NCI-H1417 (cell line): ENCODE measurements around the gene NDUFAF5.
"Not testable (repeated sequence)": the region's sequence is repeated elsewhere in the genome, so short reads cannot be mapped to it uniquely, and the experiment has no call there.

ENCODE experiments used
- DNase-seq, 3 experiments: peaks; one replicate each; lab custom pipeline; 2025; lab: John Stamatoyannopoulos, UW

Gene NDUFAF5

DNA sequence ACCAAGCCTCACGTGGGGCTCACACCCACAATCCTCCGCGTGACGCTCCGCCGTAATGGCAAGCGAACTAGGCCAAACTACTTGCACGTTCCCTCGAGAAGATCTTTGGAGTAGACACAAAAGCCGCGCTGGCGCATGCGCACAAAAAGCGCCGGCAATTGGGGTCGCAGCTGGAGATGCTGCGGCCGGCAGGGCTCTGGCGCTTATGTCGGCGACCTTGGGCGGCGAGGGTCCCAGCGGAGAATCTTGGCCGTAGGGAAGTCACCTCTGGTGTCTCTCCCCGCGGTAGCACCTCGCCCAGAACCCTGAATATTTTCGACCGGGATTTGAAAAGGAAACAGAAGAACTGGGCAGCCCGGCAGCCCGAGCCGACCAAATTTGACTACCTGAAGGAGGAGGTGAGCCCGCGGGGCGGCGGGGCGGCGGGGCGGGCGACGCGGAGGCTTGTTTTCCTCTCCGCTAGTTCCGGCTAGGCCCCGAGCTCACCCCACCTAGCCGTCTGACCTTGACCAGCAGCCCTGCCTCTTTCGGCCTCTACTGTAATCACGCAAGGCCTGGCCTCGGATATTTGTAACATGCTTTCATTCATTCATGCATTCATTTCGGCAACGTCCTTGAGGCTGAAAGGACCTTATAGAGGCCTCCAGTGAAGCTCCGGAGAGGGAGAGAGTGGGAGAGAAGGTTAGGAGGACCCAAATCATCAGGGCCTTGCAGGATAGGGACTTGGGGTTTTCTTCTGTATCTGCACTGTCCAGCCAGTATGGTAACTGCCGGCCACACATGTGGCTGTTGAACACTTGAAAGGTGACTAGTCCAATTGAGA, at the start of gene NDUFAF5, which contains the start of gene ESF1:
TSS of gene NDUFAF5 (plus strand) at position 136 of the 823 bp plus-strand sequence. CDS start at position 177, 41 bp downstream.
TSS of gene ESF1 (minus strand) at position 27 of the 823 bp plus-strand sequence. CDS start 1,779 bp downstream, outside the sequence.
- peak; percentile 88 to 99 (median 99) for DNase-seq

DNA sequence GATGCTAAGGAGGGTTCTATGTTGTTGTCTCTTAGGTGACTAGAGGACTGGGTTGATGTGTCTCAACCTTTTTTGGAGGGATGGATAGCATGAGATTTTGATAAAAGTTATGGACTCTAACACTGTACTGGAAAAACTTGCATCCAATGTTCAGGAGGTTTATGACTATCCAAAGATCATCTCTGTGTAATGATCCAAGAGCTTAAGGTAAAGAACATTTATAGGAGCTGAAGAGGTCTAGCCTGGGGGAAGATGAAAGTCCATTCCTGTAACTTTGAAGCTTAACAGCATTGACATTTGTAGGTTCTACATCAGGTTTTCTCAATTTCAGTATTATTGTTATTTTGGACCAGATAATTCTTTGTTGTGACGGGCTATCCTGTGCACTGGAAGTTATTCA, 49.0 kb upstream of the NDUFAF5 start:
- no peak for DNase-seq

- DNase-seq: no peak
Observed at GRCh38 chr20:13736436-13737191, 48.2 kb upstream of the NDUFAF5 start.

DNA sequence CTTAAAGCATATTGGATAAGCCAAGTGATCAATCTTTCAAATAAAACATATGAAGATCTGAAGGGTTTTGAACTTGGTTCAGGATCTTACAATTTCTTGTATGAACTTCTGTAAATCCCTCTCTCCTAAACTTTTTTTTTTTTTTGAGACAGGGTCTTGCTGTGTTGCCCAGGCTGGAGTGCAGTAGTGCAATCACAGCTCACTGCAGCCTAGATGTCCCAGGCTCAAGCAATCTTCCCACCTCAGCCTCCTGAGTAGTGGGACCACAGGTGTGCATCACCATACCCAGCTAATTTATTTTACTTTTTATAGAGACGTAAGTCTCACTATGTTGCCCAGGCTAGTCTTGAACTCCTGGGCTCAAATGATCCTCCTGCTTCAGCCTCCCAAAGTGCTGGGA, 46.6 kb upstream of the NDUFAF5 start:
- DNase-seq: not testable (repeated sequence)

DNA sequence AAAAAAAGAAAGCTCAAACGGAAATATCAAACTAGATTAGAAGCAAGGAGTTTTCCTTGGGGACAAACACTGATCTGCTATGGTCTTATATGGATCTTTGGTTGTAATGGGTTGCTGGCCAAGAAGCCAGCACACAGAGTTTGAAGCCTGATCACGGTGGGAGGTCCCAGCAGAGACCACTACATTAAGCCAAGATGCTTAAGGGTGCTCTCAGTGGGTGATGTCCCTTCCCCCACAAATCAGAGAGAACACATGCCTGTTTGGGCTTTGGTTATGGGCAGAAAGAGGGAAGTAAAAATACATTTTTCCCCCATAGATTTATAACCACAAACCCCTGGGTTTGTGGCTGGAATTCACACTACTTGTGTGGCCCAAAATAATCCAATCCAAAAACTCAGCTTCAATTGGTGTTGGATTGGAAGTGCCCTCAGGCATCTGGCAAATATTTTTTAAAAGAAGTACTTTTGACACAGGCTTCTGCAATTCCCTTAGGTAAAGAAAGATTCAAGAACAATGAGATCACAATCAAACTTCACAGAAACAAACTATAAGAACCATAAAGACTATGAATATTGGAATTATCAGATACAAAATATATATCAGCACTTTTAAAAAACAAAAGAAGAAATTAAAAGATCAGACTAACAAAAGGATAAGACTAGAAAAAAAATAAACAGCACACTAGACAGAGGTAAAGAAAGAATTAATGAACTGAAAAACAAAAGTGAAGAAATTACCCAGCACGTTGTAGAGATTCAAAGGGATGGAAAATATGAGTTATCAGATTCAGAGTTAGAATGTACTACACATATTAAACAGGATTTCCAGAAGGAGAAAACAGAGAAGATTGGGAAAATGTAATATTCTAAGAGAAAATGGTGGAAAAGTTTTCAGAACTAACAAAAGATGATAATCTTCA, 44.8 kb upstream of the NDUFAF5 start:
- no peak for DNase-seq

DNA sequence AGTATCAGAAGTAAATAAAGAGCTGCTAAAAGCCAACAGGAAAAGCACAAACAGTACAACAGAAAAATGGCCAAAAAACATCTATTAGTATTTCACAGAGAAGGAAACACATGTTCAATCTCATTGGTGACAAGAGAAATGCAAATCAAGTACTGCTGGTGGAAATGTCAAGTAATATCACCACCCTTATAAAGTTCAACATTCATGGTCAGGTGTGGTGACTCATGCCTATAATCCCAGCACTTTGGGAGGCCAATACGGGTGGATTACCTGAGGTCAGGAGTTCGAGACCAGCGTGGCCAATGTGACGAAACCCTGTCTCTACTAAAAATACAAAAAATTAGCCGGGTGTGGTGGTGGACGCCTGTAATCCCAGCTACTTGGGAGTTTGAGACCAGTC, 42.9 kb upstream of the NDUFAF5 start:
- DNase-seq: no peak

- DNase-seq: peak in 2 of 3 experiments; percentile 9 to 36
Observed at GRCh38 chr20:13744352-13744751, 40.5 kb upstream of the NDUFAF5 start.

- DNase-seq: no peak
Observed at GRCh38 chr20:13745784-13746183, 39.0 kb upstream of the NDUFAF5 start.

DNA sequence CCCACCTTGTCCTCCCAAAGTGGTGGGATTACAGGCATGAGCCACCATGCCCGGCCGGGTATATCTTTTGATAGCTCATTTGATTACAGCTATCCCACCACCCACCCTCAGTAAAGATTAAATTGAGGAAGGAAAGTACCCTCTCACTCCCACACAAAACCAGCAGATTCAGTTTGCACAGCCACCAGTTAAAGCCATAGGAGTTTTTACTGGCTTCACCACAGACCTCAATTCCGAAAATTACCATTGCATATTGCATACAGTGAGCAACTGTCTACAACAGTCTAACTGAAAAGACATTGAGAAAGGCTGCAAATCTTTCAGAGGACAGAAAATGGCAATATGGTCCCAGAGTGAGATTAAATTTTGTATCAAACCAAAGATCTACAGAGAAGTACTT, 35.0 kb upstream of the NDUFAF5 start:
- no peak for DNase-seq

- DNase-seq: no peak
Observed at GRCh38 chr20:13753436-13754036, 31.3 kb upstream of the NDUFAF5 start.

DNA sequence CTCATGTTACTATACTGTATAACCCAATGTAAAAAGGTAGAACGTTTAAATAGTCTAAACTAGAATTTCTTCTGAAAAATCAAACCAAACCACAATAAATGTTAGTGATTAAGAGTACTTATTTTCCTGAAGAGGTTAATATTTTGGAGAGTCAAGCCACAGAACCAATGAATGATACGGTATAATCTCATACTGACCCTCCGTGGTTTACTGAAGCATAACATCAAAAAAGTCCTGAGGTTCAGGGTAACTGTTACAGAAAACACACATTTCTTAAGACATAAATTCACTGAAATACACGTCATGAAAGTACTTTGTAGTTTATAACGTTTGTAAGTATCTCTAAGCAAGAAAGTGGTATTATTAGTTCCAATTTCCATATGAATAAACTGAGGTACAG, 29.0 kb upstream of the NDUFAF5 start:
- no peak for DNase-seq

- DNase-seq: no peak
Observed at GRCh38 chr20:13756551-13756950, 28.3 kb upstream of the NDUFAF5 start.

- no peak for DNase-seq
Observed at GRCh38 chr20:13758884-13759283, 25.9 kb upstream of the NDUFAF5 start.

DNA sequence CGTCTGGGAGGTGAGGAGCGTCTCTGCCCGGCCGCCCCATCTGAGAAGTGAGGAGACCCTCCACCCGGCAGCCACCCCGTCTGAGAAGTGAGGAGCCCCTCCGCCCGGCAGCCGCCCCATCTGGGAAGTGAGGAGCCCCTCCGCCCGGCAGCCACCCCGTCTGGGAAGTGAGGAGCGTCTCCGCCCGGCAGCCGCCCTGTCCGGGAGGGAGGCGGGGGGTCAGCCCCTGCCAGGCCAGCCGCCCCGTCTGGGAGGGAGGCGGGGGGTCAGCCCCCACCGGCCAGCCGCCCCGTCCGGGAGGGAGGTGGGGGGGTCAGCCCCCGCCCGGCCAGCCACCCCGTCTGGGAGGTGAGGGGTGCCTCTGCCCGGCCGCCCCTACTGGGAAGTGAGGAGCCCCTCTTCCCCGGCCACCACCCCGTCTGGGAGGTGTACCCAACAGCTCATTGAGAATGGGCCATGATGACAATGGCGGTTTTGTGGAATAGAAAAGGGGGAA, 24.3 kb upstream of the NDUFAF5 start:
- DNase-seq: not testable (repeated sequence)

GRCh38 chr20:13765299-13765698, 19.5 kb upstream of the NDUFAF5 start:
- no peak for DNase-seq

GRCh38 chr20:13765868-13766416, 18.9 kb upstream of the NDUFAF5 start:
- no peak for DNase-seq

GRCh38 chr20:13770141-13770540, 14.7 kb upstream of the NDUFAF5 start:
- DNase-seq: no peak

GRCh38 chr20:13771853-13772453, 12.9 kb upstream of the NDUFAF5 start:
- peak in 2 of 3 experiments; percentile 1 to 41 for DNase-seq

- no peak for DNase-seq
Observed at GRCh38 chr20:13772529-13772928, 12.3 kb upstream of the NDUFAF5 start.

DNA sequence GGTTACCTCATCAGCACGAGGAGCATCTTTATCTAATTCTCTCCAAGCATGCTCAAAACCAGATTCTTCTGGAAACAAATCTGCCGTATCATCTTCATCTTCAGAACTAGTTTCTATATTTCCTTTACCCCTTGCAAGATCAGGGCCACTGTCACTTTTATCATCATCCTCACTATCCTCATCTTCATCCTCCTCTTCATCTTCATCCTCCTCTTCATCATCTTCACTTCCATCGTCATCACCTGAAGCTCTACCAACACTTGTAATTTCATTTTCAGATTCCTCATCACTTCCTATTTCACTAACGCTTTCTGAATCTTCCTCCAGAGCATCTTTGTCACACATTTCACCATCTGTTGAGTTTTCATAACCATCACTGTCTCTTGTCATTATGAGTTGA, 9.0 kb upstream of the NDUFAF5 start:
- DNase-seq: no peak
